CD4-positive, alpha-beta T cell (primary cell): ENCODE results near the gene KRTCAP2. TPM values are rescaled to one million over a fixed set of nuclear protein-coding genes. Genes with fewer than 3 reads are reported as not detected.

ENCODE experiments used
- ATAC-seq: fragments of 200-7000 bp; cut with Tn5 transposase; one replicate; pipeline ENCODE4 v1.10.0; 2022; ENCODE audit warnings: mild to moderate bottlenecking; ENCODE audit not compliant: poor library complexity
- CTCF ChIA-PET: fragments of 350-600 bp; sonication (Branson Sonifier 250); formaldehyde crosslinking; loops from one replicate; lab custom pipeline; 2021; ENCODE audit warnings: antibody characterized with exemption, inconsistent platforms; lab: Charles Lee
- POLR2A ChIA-PET: fragments of 350-600 bp; sonication (Branson Sonifier 250); formaldehyde crosslinking; loops from one replicate; lab custom pipeline; 2021; ENCODE audit warnings: antibody characterized with exemption, inconsistent platforms; lab: Charles Lee
- DNase-seq, 14 experiments: peaks; one replicate each; pipeline ENCODE4 v3.0.0-alpha.2; 2013 to 2020; ENCODE audit warnings: mixed read lengths in 2 of 14
- H3K27ac ChIP-seq, 2 donors: one replicate each; pipeline versions ENCODE4 v1.5.1 to v1.7.0; 2013; ENCODE audit warnings: low read length in 2 of 2, low read depth in 1 of 2, mild to moderate bottlenecking in 1 of 2
- H3K27me3 ChIP-seq, 2 experiments: 1 replicate in 1 of 2; 2 replicates in 1 of 2; pipeline versions ENCODE4 v1.6.1 to v1.7.0; 2013; ENCODE audit warnings: low read length in 2 of 2, control low read depth in 1 of 2, mild to moderate bottlenecking in 1 of 2, moderate library complexity in 1 of 2; ENCODE audit not compliant: insufficient read depth in 2 of 2, control insufficient read depth in 1 of 2
- H3K36me3 ChIP-seq: one replicate; pipeline ENCODE4 v1.6.1; 2013; ENCODE audit warnings: low read length, control low read depth; ENCODE audit not compliant: insufficient read depth
- H3K4me1 ChIP-seq: one replicate; pipeline ENCODE4 v1.6.1; 2013; ENCODE audit warnings: low read length, control low read depth; ENCODE audit not compliant: insufficient read depth
- H3K4me3 ChIP-seq: one replicate; pipeline ENCODE4 v1.5.1; 2013; ENCODE audit warnings: mild to moderate bottlenecking, low read length, moderate library complexity
- H3K9me3 ChIP-seq, 2 experiments: 1 replicate in 1 of 2; 2 replicates in 1 of 2; pipeline versions ENCODE4 v1.6.1 to v1.7.0; 2013; ENCODE audit warnings: low read length in 2 of 2, mild to moderate bottlenecking in 2 of 2, control low read depth in 1 of 2, moderate library complexity in 1 of 2; ENCODE audit not compliant: control insufficient read depth in 1 of 2, insufficient read depth in 1 of 2
- H3K27ac Mint-ChIP-seq: one replicate; pipeline ENCODE4 v1.8.0; 2020; ENCODE audit warnings: mixed read lengths
- H3K27me3 Mint-ChIP-seq: one replicate; pipeline ENCODE4 v1.8.0; 2021; ENCODE audit warnings: mixed read lengths
- H3K36me3 Mint-ChIP-seq: one replicate; pipeline ENCODE4 v1.8.0; 2021; ENCODE audit warnings: low read depth, mixed read lengths
- H3K4me1 Mint-ChIP-seq: one replicate; pipeline ENCODE4 v1.8.0; 2021; ENCODE audit warnings: low read depth, mixed read lengths
- H3K4me3 Mint-ChIP-seq: one replicate; pipeline ENCODE4 v1.8.0; 2020; ENCODE audit warnings: mild to moderate bottlenecking, mixed read lengths
- H3K9me3 Mint-ChIP-seq: one replicate; pipeline ENCODE4 v1.8.0; 2020; ENCODE audit warnings: mixed read lengths
- intact Hi-C, 2 experiments: fragments of 100-400 bp; cut with DNase I in 1 of 2; cut with micrococcal nuclease in 1 of 2; formaldehyde crosslinking; loops; one replicate each; pipeline versions ENCODE4 v1.15.1 to v1.9.0; 2023 to 2025; cut with DNase I, micrococcal nuclease
- total RNA-seq, 174 experiments: library from RNA in 2 of 174; stranded (reverse) in 2 of 174; gene quantifications; one replicate each; pipeline ENCODE4 v1.2.3 and lab custom pipeline; 2021 to 2026
- TF ChIP-seq, protein P1 (sequence below): fragments of 200-600 bp; IDR thresholded peaks from one replicate; pipeline ENCODE4 v1.8.0; 2022; ENCODE audit warnings: antibody characterized with exemption, mild to moderate bottlenecking

KRTCAP2 gene
- total RNA-seq, 2 experiments from 2014 or later, result 77.8 TPM

DNA sequence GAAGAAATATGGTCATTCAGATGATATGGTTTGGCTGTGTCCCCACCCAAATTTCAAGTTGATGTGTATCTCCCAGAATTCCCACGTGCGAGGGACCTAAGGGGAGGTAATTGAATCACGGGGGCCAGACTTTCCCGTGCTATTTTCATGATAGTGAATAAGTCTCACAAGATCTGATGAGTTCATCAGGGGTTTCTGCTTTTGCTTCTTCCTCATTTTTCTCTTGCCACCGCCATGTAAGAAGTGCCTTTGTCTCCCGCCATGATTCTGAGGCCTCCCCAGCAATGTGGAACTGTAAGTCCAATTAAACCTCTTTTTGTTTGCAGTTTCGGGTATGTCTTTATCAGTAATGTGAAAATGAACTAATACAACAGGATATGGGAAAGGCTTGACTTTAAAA lies 31.4 kb downstream of the KRTCAP2 start:
- peaks cover 11% of the 10 kb centered on the region for H3K36me3 Mint-ChIP-seq
- no peaks in the 10 kb centered on the region for H3K9me3 ChIP-seq
- H3K4me1 Mint-ChIP-seq, result peaks cover 33% of the 10 kb centered on the region
- intact Hi-C loops, result no loop called here
- DNase-seq (peak in 1 of 14 experiments; percentile 32), ATAC-seq (no peak)
- H3K27ac Mint-ChIP-seq, result no peak overlapping the region
- no peak overlapping the region for H3K4me3 ChIP-seq
- peaks cover 12% of the 10 kb centered on the region for H3K27me3 Mint-ChIP-seq
- peaks cover 7% of the 10 kb centered on the region for H3K36me3 ChIP-seq
- no peak overlapping the region for H3K27ac ChIP-seq
- H3K4me1 ChIP-seq, result peaks cover 28% of the 10 kb centered on the region
- peak overlapping the region; percentile 76 for H3K4me3 Mint-ChIP-seq
- H3K9me3 Mint-ChIP-seq, result no peaks in the 10 kb centered on the region
- TF ChIP-seq, protein P1, sequence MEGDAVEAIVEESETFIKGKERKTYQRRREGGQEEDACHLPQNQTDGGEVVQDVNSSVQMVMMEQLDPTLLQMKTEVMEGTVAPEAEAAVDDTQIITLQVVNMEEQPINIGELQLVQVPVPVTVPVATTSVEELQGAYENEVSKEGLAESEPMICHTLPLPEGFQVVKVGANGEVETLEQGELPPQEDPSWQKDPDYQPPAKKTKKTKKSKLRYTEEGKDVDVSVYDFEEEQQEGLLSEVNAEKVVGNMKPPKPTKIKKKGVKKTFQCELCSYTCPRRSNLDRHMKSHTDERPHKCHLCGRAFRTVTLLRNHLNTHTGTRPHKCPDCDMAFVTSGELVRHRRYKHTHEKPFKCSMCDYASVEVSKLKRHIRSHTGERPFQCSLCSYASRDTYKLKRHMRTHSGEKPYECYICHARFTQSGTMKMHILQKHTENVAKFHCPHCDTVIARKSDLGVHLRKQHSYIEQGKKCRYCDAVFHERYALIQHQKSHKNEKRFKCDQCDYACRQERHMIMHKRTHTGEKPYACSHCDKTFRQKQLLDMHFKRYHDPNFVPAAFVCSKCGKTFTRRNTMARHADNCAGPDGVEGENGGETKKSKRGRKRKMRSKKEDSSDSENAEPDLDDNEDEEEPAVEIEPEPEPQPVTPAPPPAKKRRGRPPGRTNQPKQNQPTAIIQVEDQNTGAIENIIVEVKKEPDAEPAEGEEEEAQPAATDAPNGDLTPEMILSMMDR, result no peak
- CTCF ChIA-PET, result interaction anchor here (2.0 kb wide), 1 partner anchor 50 kb away, joined by 7 read pairs; no protein-coding TSS in a partner anchor
- H3K27me3 ChIP-seq, result no peaks in the 10 kb centered on the region
- POLR2A ChIA-PET, result no interaction called here

DNA sequence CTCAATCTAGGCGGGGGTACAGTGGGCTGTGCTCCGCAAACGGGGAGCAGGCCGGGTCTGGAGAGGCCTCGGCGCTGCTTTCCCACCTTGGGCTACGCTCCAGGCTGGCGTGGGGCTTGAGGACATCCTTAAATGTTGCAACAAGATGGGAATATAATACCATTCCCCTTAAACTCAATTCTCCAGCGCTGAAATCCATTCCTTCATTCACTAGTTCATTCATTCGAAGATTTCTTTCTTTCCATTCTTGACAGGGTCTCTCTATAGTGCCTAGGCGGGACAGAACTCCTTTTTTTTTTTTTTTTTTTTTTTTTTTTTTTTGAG lies 32.5 kb downstream of the KRTCAP2 start:
- peak overlapping the region; percentile 95 for H3K4me3 Mint-ChIP-seq
- DNase-seq, result no peak
- Histone ChIP-seq H3K9me3 (no peaks in the 10 kb centered on the region), H3K4me1 (peaks cover 37% of the 10 kb centered on the region), H3K4me3 (peak overlapping the region; percentile 99), H3K36me3 (peaks cover 7% of the 10 kb centered on the region), H3K27me3 (no peaks in the 10 kb centered on the region), H3K27ac (no peak overlapping the region)
- H3K36me3 Mint-ChIP-seq, result peaks cover 17% of the 10 kb centered on the region
- H3K4me1 Mint-ChIP-seq, result peaks cover 39% of the 10 kb centered on the region
- POLR2A ChIA-PET, result no interaction called here
- intact Hi-C loops, result loop anchor here in 1 of 2 experiments (1.0 kb wide), 1 partner anchor 33 kb away; the partner anchor contains the start of genes KRTCAP2 and TRIM46
- H3K27me3 Mint-ChIP-seq, result peaks cover 4% of the 10 kb centered on the region
- peak overlapping the region; percentile 84 for H3K27ac Mint-ChIP-seq
- no peak for ATAC-seq
- TF ChIP-seq, protein P1, result no peak
- CTCF ChIA-PET, result interaction anchor here (1.3 kb wide), 1 partner anchor 49 kb away, joined by 3 read pairs; no protein-coding TSS in a partner anchor
- H3K9me3 Mint-ChIP-seq, result no peaks in the 10 kb centered on the region

DNA sequence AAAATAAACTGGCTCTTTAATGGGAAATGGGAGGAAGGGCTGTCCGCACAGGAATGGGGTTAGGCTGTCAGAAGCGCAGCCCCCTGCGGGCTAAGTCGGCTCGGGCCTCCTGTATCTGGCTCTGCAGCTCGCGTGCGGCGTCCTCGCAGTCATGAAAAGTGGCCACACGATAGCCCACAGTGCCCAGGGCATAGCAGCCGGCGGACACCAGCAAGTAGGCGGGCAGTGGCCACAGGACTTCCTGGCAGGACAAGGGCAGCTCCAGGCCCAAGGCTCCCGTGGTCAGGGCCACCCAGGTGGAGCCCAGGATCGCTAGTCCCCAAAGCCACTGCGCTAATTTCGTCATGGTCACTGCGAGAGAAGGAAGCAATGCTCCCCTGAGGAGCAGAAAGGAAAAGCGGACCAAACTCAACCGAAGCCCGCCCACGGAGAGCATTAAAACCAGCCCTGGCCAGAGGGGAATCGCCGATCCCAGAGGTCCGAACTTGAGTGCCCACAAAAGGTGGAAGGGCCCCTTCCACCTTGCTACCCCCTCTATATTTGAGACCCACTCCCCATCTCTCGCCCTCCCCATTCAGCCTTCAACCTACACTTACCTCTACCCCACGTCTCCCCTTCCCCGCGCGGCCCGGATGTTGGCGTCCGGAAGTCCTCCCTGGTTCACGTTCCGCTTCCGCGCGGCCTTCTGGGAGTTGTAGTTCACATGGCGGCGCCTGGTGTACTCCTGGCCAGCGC lies 33.0 kb downstream of the KRTCAP2 start, which contains the start of gene DPM3:
Gene DPM3, minus strand, starts transcription at position 637 of the 735 bp plus-strand sequence. Its CDS starts 291 bp downstream, at position 346.
- H3K27ac Mint-ChIP-seq, result peak within 1 kb of the TSS; percentile 84
- Histone ChIP-seq H3K9me3 (no peaks in the 10 kb centered on the region), H3K27me3 (no peaks in the 10 kb centered on the region), H3K4me1 (peaks cover 41% of the 10 kb centered on the region), H3K27ac (peak within 1 kb of the TSS; percentile 76 to 83), H3K4me3 (peak within 1 kb of the TSS; percentile 99), H3K36me3 (peaks cover 7% of the 10 kb centered on the region)
- TF ChIP-seq, protein P1, result no peak
- peak within 1 kb of the TSS; percentile 95 for H3K4me3 Mint-ChIP-seq
- H3K27me3 Mint-ChIP-seq, result no peaks in the 10 kb centered on the region
- ChIA-PET POLR2A (no interaction called here), CTCF (interaction anchor here (1.3 kb wide), 1 partner anchor 48 kb away, joined by 3 read pairs; no protein-coding TSS in a partner anchor)
- H3K9me3 Mint-ChIP-seq, result no peaks in the 10 kb centered on the region
- intact Hi-C loops, result loop anchor here in 1 of 2 experiments (1.0 to 5.0 kb wide), 2 partner anchors 33 to 67 kb away; partner anchors contain the start of genes KRTCAP2, MTX1, THBS3 and TRIM46
- peaks cover 22% of the 10 kb centered on the region for H3K36me3 Mint-ChIP-seq
- ATAC-seq (peak; percentile 72), DNase-seq (peak; percentile 78 to 92 (median 85))
- peaks cover 44% of the 10 kb centered on the region for H3K4me1 Mint-ChIP-seq
